GM13976 (cell line): ENCODE data around the gene QSOX2.

ENCODE experiments used
- DNase-seq: peaks from one replicate; pipeline ENCODE4 v3.0.0; 2012; ENCODE audit warnings: low spot score
- CTCF ChIP-seq: IDR thresholded peaks from 2 replicates; pipeline ENCODE4 v1.5.1; 2012; ENCODE audit warnings: borderline replicate concordance, mild to moderate bottlenecking; ENCODE audit not compliant: insufficient read depth; ENCODE audit errors: extremely low read depth, missing control alignments, control extremely low read depth
- in situ Hi-C: fragments of 300-500 bp; cut with MboI; formaldehyde crosslinking; loops from one replicate; pipeline ENCODE4 v1.12.0; 2022; ENCODE audit warnings: low sequenced_read_pairs, mixed read lengths, inconsistent platforms; ENCODE audit not compliant: unreplicated experiment

QSOX2 gene

DNA sequence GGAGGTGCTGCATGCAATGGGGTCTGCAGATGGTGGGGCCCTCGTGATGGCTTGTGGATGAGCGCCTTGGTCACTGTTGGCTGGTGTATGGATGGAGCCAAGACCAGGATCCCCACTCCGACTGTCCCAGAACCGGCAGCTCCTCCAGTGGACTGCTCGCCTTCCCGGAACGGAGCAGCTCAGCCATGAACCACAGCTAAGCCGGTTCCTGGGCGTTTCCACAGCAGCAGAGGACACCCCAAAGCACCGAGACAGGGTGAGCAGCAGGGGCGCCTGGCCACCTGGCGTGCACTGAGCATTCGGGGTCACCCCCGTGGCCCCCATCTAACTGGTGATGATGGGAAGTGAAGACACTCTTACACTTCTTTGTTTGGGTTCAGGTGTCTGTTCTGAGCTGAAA lies 32.1 kb upstream of the QSOX2 start:
- DNase-seq: no peak
- no peak for TF ChIP-seq CTCF
- in situ Hi-C loops: no loop called here

DNA sequence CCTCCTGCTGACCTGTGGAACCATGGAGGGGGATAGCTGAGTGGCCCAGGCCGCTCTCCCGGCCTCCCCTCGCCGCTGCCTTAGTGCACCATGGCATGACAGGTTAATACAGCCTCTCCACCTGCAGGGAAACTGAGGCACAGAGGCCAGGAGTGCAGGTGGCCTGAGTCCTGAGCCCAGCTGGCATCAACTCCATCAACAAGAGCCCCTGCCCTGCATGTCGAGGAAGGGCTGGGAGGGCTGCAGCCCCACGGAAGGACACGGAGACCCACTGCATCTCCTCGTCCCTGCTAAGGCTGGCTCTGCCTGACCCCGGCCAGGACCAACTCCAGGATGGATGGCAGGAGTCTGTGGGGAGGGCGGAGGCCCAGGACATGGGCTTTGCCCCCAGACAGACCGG lies 31.1 kb upstream of the QSOX2 start:
- in situ Hi-C loops: no loop called here
- no peak for DNase-seq
- TF ChIP-seq CTCF: no peak

DNA sequence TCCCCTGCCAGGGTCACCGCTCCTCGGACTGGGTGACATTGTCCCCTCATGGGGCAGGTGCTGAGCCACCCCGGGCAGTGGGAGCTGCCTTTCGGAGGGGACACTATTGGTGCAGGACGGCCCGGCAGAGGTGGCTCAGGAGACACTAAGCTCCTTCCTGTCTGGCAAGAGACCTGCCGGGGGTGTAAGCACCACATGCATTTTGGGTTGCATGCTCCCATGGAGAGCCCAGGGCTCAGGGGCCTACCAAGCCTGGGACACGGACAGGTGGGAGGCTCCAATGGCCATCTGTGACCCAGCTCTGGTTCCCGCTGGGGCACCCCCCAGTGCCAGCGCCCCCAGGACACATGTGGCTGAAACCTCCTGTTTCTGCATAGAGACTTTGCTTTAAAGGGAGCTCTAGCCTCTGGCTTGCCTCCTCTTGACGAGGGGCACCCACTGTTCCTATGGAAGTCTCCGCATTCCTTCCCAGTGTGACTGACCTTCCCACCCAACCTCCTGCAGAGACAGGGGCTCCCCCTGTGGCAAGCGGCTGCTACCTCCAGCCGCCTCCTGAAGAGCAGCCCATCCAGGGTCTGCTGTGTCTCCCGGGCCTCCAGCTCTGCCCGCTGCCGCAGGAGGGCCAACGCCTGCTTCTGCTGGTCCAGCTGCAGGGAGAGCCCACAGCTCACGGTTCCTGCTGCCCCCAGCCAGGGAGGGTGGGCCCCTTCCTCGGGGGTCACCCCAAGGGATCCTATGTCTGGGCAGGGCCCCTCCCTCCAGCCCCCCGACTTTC lies 30.2 kb upstream of the QSOX2 start:
- no peak for TF ChIP-seq CTCF
- DNase-seq: no peak
- in situ Hi-C loops: no loop called here

GRCh38 chr9:136274786-136275654 lies 29.4 kb upstream of the QSOX2 start:
- TF ChIP-seq CTCF: no peak
- in situ Hi-C loops: no loop called here
- no peak for DNase-seq

DNA sequence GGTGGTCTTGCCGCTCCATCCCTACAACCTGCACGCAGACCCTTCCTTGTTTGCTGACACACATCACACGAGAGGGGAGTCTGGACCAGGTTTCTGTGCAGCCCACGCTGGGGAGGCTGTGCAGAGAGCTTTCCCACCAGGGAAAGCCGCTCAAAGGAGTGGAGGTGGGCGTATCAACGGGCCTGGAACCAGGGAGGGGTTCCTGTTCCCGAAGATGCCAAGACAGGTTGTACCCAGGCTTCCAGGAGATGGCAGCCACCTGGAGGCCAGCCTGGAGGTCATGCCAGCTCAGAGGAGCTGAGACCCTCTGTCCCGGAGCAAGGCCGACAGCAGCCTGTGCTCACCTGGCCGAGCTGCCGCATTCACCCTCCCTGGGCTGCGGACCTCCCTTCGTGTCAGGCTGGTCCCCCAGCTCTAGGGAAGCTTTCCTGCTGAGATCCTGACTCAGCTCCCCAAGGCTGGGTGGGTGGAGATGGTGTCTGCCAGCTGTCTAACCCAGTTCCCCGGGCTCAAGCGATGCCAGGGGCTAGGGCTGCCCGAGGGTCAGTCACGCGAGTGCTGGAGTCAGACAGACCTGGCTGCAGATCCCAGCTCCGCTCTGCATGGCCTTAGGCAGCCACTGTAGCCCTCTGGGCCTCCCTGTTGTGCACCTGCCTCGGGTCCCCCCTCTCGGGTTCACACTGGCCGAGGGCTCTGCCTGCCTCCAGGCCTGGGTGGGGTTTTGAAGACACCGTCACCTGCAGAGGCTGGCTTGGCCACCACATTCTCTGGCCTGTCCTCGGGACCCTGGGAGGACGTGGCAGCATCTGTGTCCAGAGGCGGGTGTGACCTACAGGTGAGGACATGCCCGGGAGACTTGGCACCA lies 28.5 kb upstream of the QSOX2 start:
- no peak for TF ChIP-seq CTCF
- DNase-seq: no peak
- in situ Hi-C loops: no loop called here

DNA sequence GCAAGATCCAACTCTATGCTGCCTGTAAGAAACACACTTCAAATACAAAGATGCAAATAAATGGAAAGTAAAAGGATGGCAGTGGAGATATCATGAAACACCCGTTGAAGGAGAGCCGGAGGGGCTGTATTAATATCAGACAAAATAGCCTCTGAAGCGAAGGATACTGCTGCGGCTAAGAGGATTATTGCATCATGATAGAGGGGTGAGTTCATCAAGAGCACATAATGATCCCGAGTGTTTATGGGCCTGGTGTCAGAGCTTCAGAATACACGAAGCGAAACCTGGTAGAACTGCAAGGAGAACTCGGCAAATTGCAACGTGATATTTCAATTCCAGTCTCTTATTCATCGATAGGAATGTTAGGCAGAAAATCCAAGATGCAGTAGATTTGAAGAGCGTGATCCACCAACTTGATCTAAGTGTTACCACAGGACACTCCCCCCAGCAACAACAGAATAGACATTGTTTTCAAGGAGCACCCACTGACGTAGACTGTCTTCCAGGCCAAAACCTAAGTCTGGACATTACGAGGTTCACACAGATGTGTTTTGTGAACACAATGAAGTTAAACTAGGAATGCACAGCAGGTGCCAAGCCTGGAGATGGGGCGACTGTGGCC lies 27.7 kb upstream of the QSOX2 start:
- in situ Hi-C loops: no loop called here
- TF ChIP-seq CTCF: no peak
- DNase-seq: no peak
